IPS-18a (cell line): ENCODE results near the gene SIK3.
"Not testable (repeated sequence)": the region's sequence is repeated elsewhere in the genome, so short reads cannot be mapped to it uniquely, and the experiment has no call there.

Source experiments
- H3K27ac ChIP-seq: one replicate; pipeline ENCODE4 v1.5.1; 2013; ENCODE audit warnings: low read length
- H3K27me3 ChIP-seq: one replicate; pipeline ENCODE4 v1.6.1; 2013; ENCODE audit warnings: mild to moderate bottlenecking, low read length; ENCODE audit not compliant: control insufficient read depth, insufficient read depth
- H3K36me3 ChIP-seq: one replicate; pipeline ENCODE4 v1.6.1; 2013; ENCODE audit warnings: low read depth, low read length; ENCODE audit not compliant: control insufficient read depth
- H3K4me1 ChIP-seq: one replicate; pipeline ENCODE4 v1.6.1; 2013; ENCODE audit warnings: low read depth, low read length; ENCODE audit not compliant: control insufficient read depth
- H3K4me3 ChIP-seq: one replicate; pipeline ENCODE4 v1.5.1; 2013; ENCODE audit warnings: low read length
- H3K9ac ChIP-seq: one replicate; pipeline ENCODE4 v1.6.1; 2013; ENCODE audit warnings: mild to moderate bottlenecking, low read length, moderate library complexity
- H3K9me3 ChIP-seq: one replicate; pipeline ENCODE4 v1.6.1; 2013; ENCODE audit warnings: low read depth, low read length; ENCODE audit not compliant: control insufficient read depth

SIK3 gene

GRCh38 chr11:116821050-116821918 lies 276.9 kb downstream of the SIK3 start:
- H3K4me3 ChIP-seq: no peak overlapping the region
- no peaks in the 10 kb centered on the region for H3K9me3 ChIP-seq
- no peaks in the 10 kb centered on the region for H3K27me3 ChIP-seq
- no peak overlapping the region for H3K27ac ChIP-seq
- H3K36me3 ChIP-seq: no peaks in the 10 kb centered on the region
- H3K9ac ChIP-seq: no peak overlapping the region
- no peaks in the 10 kb centered on the region for H3K4me1 ChIP-seq

GRCh38 chr11:116819049-116819448 lies 279.2 kb downstream of the SIK3 start:
- Histone ChIP-seq H3K36me3 (no peaks in the 10 kb centered on the region), H3K27me3 (no peaks in the 10 kb centered on the region), H3K27ac (no peak overlapping the region), H3K9ac (no peak overlapping the region), H3K9me3 (no peaks in the 10 kb centered on the region), H3K4me1 (no peaks in the 10 kb centered on the region), H3K4me3 (no peak overlapping the region)

GRCh38 chr11:116814502-116814901 lies 283.7 kb downstream of the SIK3 start:
- Histone ChIP-seq H3K4me1 (no peaks in the 10 kb centered on the region), H3K27ac (no peak overlapping the region), H3K9ac (no peak overlapping the region), H3K4me3 (no peak overlapping the region), H3K9me3 (no peaks in the 10 kb centered on the region), H3K27me3 (no peaks in the 10 kb centered on the region), H3K36me3 (no peaks in the 10 kb centered on the region)

- Histone ChIP-seq H3K27me3 (no peaks in the 10 kb centered on the region), H3K4me1 (no peaks in the 10 kb centered on the region), H3K9me3 (no peaks in the 10 kb centered on the region), H3K27ac (no peak overlapping the region), H3K4me3 (no peak overlapping the region), H3K9ac (no peak overlapping the region), H3K36me3 (no peaks in the 10 kb centered on the region)
Observed at GRCh38 chr11:116813781-116814471, 284.3 kb downstream of the SIK3 start.

GRCh38 chr11:116813170-116813569 lies 285.1 kb downstream of the SIK3 start:
- H3K36me3 ChIP-seq: no peaks in the 10 kb centered on the region
- H3K4me3 ChIP-seq: no peak overlapping the region
- no peak overlapping the region for H3K27ac ChIP-seq
- H3K27me3 ChIP-seq: no peaks in the 10 kb centered on the region
- H3K9me3 ChIP-seq: no peaks in the 10 kb centered on the region
- no peaks in the 10 kb centered on the region for H3K4me1 ChIP-seq
- no peak overlapping the region for H3K9ac ChIP-seq

GRCh38 chr11:116812109-116812508 lies 286.1 kb downstream of the SIK3 start:
- Histone ChIP-seq H3K4me1 (no peaks in the 10 kb centered on the region), H3K27ac (no peak overlapping the region), H3K36me3 (no peaks in the 10 kb centered on the region), H3K4me3 (no peak overlapping the region), H3K9me3 (no peaks in the 10 kb centered on the region), H3K9ac (no peak overlapping the region), H3K27me3 (no peaks in the 10 kb centered on the region)

GRCh38 chr11:116811194-116811593 lies 287.0 kb downstream of the SIK3 start:
- no peaks in the 10 kb centered on the region for H3K4me1 ChIP-seq
- H3K27ac ChIP-seq: no peak overlapping the region
- no peaks in the 10 kb centered on the region for H3K27me3 ChIP-seq
- no peaks in the 10 kb centered on the region for H3K36me3 ChIP-seq
- no peak overlapping the region for H3K4me3 ChIP-seq
- no peak overlapping the region for H3K9ac ChIP-seq
- no peaks in the 10 kb centered on the region for H3K9me3 ChIP-seq

- H3K36me3 ChIP-seq: no peaks in the 10 kb centered on the region
- H3K27ac ChIP-seq: no peak overlapping the region
- H3K4me3 ChIP-seq: no peak overlapping the region
Observed at GRCh38 chr11:116808262-116809175, 289.7 kb downstream of the SIK3 start.

GRCh38 chr11:116807601-116808261 lies 290.5 kb downstream of the SIK3 start:
- no peak overlapping the region for H3K27ac ChIP-seq
- H3K4me1 ChIP-seq: no peaks in the 10 kb centered on the region

More at GRCh38 chr11:116808262-116809175, 289.7 kb downstream of the SIK3 start:
- H3K9me3 ChIP-seq: no peaks in the 10 kb centered on the region
- no peaks in the 10 kb centered on the region for H3K4me1 ChIP-seq
- H3K9ac ChIP-seq: no peak overlapping the region
- H3K27me3 ChIP-seq: no peaks in the 10 kb centered on the region

GRCh38 chr11:116804001-116804400 lies 294.2 kb downstream of the SIK3 start:
- Histone ChIP-seq H3K4me3 (no peak overlapping the region), H3K27me3 (no peaks in the 10 kb centered on the region), H3K36me3 (no peaks in the 10 kb centered on the region), H3K27ac (no peak overlapping the region), H3K9ac (no peak overlapping the region), H3K4me1 (no peaks in the 10 kb centered on the region), H3K9me3 (no peaks in the 10 kb centered on the region)

More at GRCh38 chr11:116807601-116808261, 290.5 kb downstream of the SIK3 start:
- H3K27me3 ChIP-seq: no peaks in the 10 kb centered on the region
- H3K9ac ChIP-seq: no peak overlapping the region
- no peak overlapping the region for H3K4me3 ChIP-seq
- no peaks in the 10 kb centered on the region for H3K36me3 ChIP-seq
- no peaks in the 10 kb centered on the region for H3K9me3 ChIP-seq

GRCh38 chr11:116801662-116802061 lies 296.6 kb downstream of the SIK3 start:
- not testable (repeated sequence) for H3K36me3 ChIP-seq, H3K4me3 ChIP-seq, H3K27ac ChIP-seq, H3K9ac ChIP-seq, H3K9me3 ChIP-seq, H3K27me3 ChIP-seq, H3K4me1 ChIP-seq
